Spleen (tissue), 7 donors: ENCODE results near the gene COL5A1.

ENCODE experiments used
- CTCF ChIP-seq, 11 experiments: fragments of 200-600 bp in 7 of 11; fragments of 450-650 bp in 4 of 11; sonication (generic) in 4 of 11; IDR thresholded peaks in 8 of 11; conservative IDR thresholded peaks in 3 of 11; 1 replicate in 7 of 11; 2 replicates in 4 of 11; pipeline versions ENCODE4 v1.4.0 to v1.8.0; 2016 to 2021; ENCODE audit warnings: antibody characterized with exemption in 11 of 11, inconsistent platforms in 4 of 11, mild to moderate bottlenecking in 1 of 11
- POLR2A ChIP-seq, 3 donors: fragments of 450-650 bp; IDR thresholded peaks; one replicate each; pipeline ENCODE4 v1.5.1; 2017; ENCODE audit warnings: antibody characterized with exemption in 3 of 3, mild to moderate bottlenecking in 1 of 3
- POLR2AphosphoS5 ChIP-seq, 3 donors: sonication (generic); formaldehyde crosslinking; IDR thresholded peaks; one replicate each; pipeline ENCODE4 v1.5.1; 2017; ENCODE audit warnings: antibody characterized with exemption in 3 of 3
- donor health status: DM: no; HTN: no; CAD: no; lungs with moderate emphysema.
- donor health status: DM: no; HTN: no; CAD: no.
- donor health status: DM: no; HTN: no; CAD: no.

GRCh38 chr9:134655101-134655500 lies 13.5 kb downstream of the COL5A1 start:
- no peak for TF ChIP-seq POLR2A (IDR thresholded peaks at IDR 0.05)
- no peak for TF ChIP-seq CTCF (IDR thresholded peaks at IDR 0.05 in 8 of 11, conservative IDR thresholded peaks at IDR 0.05 in 3 of 11)
- no peak for TF ChIP-seq POLR2AphosphoS5 (IDR thresholded peaks at IDR 0.05)
